Neural cell (in vitro differentiated cells): ENCODE data around the gene CADM1. TPM values are rescaled to one million over a fixed set of nuclear protein-coding genes. Genes with fewer than 3 reads are reported as not detected.

ENCODE experiments used
- H2AFZ ChIP-seq: fragments of 200-600, 300-800 bp; sonication (generic), shearing (Covaris generic); 2 replicates; pipeline ENCODE4 v1.6.0; 2014; ENCODE audit warnings: low read depth, mild to moderate bottlenecking, antibody characterized with exemption, low read length, moderate library complexity
- H3F3A ChIP-seq: fragments of 200-600 bp; shearing (Covaris generic); 2 replicates; pipeline ENCODE4 v1.6.1; 2016; ENCODE audit warnings: mild to moderate bottlenecking, moderate library complexity, mixed read lengths, antibody characterized with exemption, low read length; ENCODE audit not compliant: insufficient read depth, poor library complexity, severe bottlenecking
- H3K27ac ChIP-seq: fragments of 200-600, 300-800 bp; sonication (generic), shearing (Covaris generic); 2 replicates; pipeline ENCODE4 v1.5.1; 2014; ENCODE audit warnings: mild to moderate bottlenecking, low read length, moderate library complexity
- H3K27me3 ChIP-seq: fragments of 300-800, 200-600 bp; sonication (generic), shearing (Covaris generic); 2 replicates; pipeline ENCODE4 v1.6.0; 2014; ENCODE audit warnings: mild to moderate bottlenecking, low read depth, low read length, moderate library complexity; ENCODE audit not compliant: insufficient read depth
- H3K36me3 ChIP-seq: fragments of 300-800, 200-600 bp; sonication (generic), shearing (Covaris generic); 2 replicates; pipeline ENCODE4 v1.5.1; 2014; ENCODE audit warnings: mild to moderate bottlenecking, antibody characterized with exemption, low read length, moderate library complexity; ENCODE audit not compliant: insufficient read depth
- H3K4me2 ChIP-seq: fragments of 300-800, 200-600 bp; sonication (generic), shearing (Covaris generic); 2 replicates; pipeline ENCODE4 v1.6.0; 2014; ENCODE audit warnings: mild to moderate bottlenecking, low read length
- H3K4me3 ChIP-seq: fragments of 300-800, 200-600 bp; sonication (generic), shearing (Covaris generic); 2 replicates; pipeline ENCODE4 v1.5.1; 2014; ENCODE audit warnings: mild to moderate bottlenecking, low read length, moderate library complexity
- H3K79me2 ChIP-seq: fragments of 200-600 bp; shearing (Covaris generic); replicated peaks from 2 replicates; pipeline ENCODE4 v1.6.0; 2014; ENCODE audit warnings: mild to moderate bottlenecking, low read length, moderate library complexity; ENCODE audit not compliant: insufficient read depth
- H3K9ac ChIP-seq: fragments of 300-800, 200-600 bp; sonication (generic), shearing (Covaris generic); 2 replicates; pipeline ENCODE4 v1.6.1; 2016; ENCODE audit warnings: mild to moderate bottlenecking, low read length, mixed read lengths
- H3K9me2 ChIP-seq: fragments of 200-600 bp; shearing (Covaris generic); 2 replicates; pipeline ENCODE4 v1.6.1; 2016; ENCODE audit warnings: mild to moderate bottlenecking, low read length, mixed read lengths; ENCODE audit not compliant: insufficient read depth
- H3K9me3 ChIP-seq: fragments of 200-600, 300-800 bp; sonication (generic), shearing (Covaris generic); 2 replicates; pipeline ENCODE4 v1.6.1; 2016; ENCODE audit warnings: mild to moderate bottlenecking, mixed run types, low read length, moderate library complexity, mixed read lengths
- H4K20me1 ChIP-seq: fragments of 200-600 bp; shearing (Covaris generic); 2 replicates; pipeline ENCODE4 v1.6.1; 2016; ENCODE audit warnings: mild to moderate bottlenecking, mixed run types; ENCODE audit not compliant: insufficient read depth
- EZH2 ChIP-seq: fragments of 200-600, 300-800 bp; shearing (Covaris generic), sonication (generic); IDR thresholded peaks from 2 replicates; pipeline ENCODE4 v1.6.1; 2014; ENCODE audit warnings: antibody characterized with exemption, low read length, borderline replicate concordance, mild to moderate bottlenecking; ENCODE audit not compliant: insufficient read depth, poor library complexity, severe bottlenecking
- POLR2AphosphoS5 ChIP-seq: IDR thresholded peaks from 2 replicates; pipeline ENCODE4 v1.6.1; 2012
- RAD21 ChIP-seq: fragments of 450-650 bp; conservative IDR thresholded peaks from 2 replicates; pipeline ENCODE4 v1.6.1; 2014; ENCODE audit warnings: antibody characterized with exemption, mild to moderate bottlenecking, moderate library complexity
- SMC3 ChIP-seq: fragments of 450-650 bp; conservative IDR thresholded peaks from 2 replicates; pipeline ENCODE4 v1.6.1; 2014; ENCODE audit warnings: antibody characterized with exemption, mild to moderate bottlenecking, moderate library complexity; ENCODE audit not compliant: poor library complexity
- polyA plus RNA-seq: library from polyadenylated mRNA; depleted of rRNA; stranded (reverse); fragments of >200 nt; gene quantifications from 2 replicates; pipeline ENCODE4 v1.2.3, GENCODE V29; 2014
- TF ChIP-seq, protein P1 (sequence below): fragments of 450-650 bp; IDR thresholded peaks from 2 replicates; pipeline ENCODE4 v1.5.1; 2014; ENCODE audit warnings: antibody characterized with exemption, mild to moderate bottlenecking, moderate library complexity; ENCODE audit not compliant: poor library complexity, severe bottlenecking
- TF ChIP-seq, protein P2 (sequence below): IDR thresholded peaks from 2 replicates; pipeline ENCODE4 v1.6.1; 2012; ENCODE audit warnings: borderline replicate concordance

The CADM1 gene
- polyA plus RNA-seq, 1 donor from 2014 or later = 92.1 TPM

DNA sequence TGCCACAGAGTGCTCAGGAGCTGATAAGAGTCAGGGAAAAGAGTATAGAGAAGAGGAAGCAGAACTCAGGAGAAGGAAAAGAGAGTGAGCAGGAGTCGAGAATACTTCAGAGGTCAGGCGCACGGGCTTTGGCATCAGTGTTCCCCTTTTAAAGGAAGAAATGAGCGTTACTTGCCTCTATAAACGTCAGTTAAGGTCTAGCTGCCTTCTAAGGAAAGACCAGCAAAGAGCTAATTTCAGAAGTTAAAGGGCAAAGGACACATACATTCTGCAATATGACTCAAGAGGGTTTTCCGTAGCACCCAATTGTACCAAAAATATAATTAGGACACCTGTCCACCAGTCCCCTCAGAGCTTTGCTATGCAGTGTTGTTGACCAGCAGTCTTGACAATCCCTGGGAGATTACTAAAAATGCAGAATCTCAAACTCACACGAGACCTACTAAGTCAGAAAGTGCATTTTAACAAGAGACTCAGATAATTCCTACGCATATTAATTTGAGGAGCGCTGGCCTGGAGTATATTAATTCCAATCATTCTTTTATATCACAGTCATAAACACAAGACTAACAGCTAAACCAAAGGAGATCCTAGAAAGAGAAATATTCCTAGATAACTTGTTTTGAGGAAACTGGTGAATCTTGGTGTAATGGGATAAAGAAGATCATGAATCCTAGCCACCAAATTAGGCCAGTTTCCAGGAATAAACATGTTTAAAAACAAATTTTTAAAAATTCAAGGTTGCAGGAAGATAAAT, 249.0 kb downstream of the CADM1 start:
- H3K4me3 ChIP-seq = no peak overlapping the region
- H2AFZ ChIP-seq = no peak overlapping the region
- H3K27me3 ChIP-seq = no peaks in the 10 kb centered on the region
- no peak overlapping the region for H3K27ac ChIP-seq
- no peaks in the 10 kb centered on the region for H3K79me2 ChIP-seq
- H3F3A ChIP-seq = no peaks in the 10 kb centered on the region
- H3K4me2 ChIP-seq = no peak overlapping the region
- TF ChIP-seq, protein P1, sequence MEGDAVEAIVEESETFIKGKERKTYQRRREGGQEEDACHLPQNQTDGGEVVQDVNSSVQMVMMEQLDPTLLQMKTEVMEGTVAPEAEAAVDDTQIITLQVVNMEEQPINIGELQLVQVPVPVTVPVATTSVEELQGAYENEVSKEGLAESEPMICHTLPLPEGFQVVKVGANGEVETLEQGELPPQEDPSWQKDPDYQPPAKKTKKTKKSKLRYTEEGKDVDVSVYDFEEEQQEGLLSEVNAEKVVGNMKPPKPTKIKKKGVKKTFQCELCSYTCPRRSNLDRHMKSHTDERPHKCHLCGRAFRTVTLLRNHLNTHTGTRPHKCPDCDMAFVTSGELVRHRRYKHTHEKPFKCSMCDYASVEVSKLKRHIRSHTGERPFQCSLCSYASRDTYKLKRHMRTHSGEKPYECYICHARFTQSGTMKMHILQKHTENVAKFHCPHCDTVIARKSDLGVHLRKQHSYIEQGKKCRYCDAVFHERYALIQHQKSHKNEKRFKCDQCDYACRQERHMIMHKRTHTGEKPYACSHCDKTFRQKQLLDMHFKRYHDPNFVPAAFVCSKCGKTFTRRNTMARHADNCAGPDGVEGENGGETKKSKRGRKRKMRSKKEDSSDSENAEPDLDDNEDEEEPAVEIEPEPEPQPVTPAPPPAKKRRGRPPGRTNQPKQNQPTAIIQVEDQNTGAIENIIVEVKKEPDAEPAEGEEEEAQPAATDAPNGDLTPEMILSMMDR = no peak
- TF ChIP-seq SMC3 = no peak
- no peak for TF ChIP-seq POLR2AphosphoS5
- TF ChIP-seq EZH2 = no peak
- H3K9ac ChIP-seq = no peak overlapping the region
- no peaks in the 10 kb centered on the region for H3K9me3 ChIP-seq
- no peaks in the 10 kb centered on the region for H3K36me3 ChIP-seq
- no peaks in the 10 kb centered on the region for H4K20me1 ChIP-seq
- H3K9me2 ChIP-seq = no peaks in the 10 kb centered on the region

DNA sequence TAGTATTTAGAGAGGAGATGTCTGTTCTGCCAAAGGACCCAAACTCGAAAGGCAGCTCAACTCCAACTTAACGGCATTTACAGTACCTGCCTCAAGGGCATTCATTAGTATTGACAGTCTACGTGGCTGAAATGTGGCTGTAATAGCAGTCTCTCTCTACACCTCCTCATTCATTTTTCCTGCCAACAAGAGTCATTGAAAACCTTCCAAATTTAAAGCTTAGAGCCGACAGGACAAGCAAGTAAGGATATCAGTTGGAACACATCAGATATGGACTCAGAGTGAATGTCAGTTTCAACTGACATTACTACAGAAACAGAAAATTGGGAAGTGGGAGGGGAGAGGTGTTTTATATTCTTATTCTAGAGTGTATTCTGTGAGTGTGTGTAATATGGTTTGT, 253.1 kb downstream of the CADM1 start:
- H3K9ac ChIP-seq = no peak overlapping the region
- no peak for TF ChIP-seq POLR2AphosphoS5
- TF ChIP-seq RAD21 = no peak
- TF ChIP-seq, protein P1 = no peak
- TF ChIP-seq SMC3 = no peak
- TF ChIP-seq, protein P2, sequence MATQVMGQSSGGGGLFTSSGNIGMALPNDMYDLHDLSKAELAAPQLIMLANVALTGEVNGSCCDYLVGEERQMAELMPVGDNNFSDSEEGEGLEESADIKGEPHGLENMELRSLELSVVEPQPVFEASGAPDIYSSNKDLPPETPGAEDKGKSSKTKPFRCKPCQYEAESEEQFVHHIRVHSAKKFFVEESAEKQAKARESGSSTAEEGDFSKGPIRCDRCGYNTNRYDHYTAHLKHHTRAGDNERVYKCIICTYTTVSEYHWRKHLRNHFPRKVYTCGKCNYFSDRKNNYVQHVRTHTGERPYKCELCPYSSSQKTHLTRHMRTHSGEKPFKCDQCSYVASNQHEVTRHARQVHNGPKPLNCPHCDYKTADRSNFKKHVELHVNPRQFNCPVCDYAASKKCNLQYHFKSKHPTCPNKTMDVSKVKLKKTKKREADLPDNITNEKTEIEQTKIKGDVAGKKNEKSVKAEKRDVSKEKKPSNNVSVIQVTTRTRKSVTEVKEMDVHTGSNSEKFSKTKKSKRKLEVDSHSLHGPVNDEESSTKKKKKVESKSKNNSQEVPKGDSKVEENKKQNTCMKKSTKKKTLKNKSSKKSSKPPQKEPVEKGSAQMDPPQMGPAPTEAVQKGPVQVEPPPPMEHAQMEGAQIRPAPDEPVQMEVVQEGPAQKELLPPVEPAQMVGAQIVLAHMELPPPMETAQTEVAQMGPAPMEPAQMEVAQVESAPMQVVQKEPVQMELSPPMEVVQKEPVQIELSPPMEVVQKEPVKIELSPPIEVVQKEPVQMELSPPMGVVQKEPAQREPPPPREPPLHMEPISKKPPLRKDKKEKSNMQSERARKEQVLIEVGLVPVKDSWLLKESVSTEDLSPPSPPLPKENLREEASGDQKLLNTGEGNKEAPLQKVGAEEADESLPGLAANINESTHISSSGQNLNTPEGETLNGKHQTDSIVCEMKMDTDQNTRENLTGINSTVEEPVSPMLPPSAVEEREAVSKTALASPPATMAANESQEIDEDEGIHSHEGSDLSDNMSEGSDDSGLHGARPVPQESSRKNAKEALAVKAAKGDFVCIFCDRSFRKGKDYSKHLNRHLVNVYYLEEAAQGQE = no peak
- TF ChIP-seq EZH2 = no peak
- no peaks in the 10 kb centered on the region for H3K79me2 ChIP-seq
- no peak overlapping the region for H2AFZ ChIP-seq
- no peaks in the 10 kb centered on the region for H3K9me2 ChIP-seq
- H3K36me3 ChIP-seq = no peaks in the 10 kb centered on the region
- no peak overlapping the region for H3K27ac ChIP-seq
- H3K9me3 ChIP-seq = no peaks in the 10 kb centered on the region
- H4K20me1 ChIP-seq = no peaks in the 10 kb centered on the region
- H3K4me3 ChIP-seq = no peak overlapping the region
- no peaks in the 10 kb centered on the region for H3K27me3 ChIP-seq
- H3K4me2 ChIP-seq = peak overlapping the region; percentile 15
- H3F3A ChIP-seq = no peaks in the 10 kb centered on the region
